ENCODE measurements around the gene MBD3L2B.
"Not testable (repeated sequence)": the region's sequence is repeated elsewhere in the genome, so short reads cannot be mapped to it uniquely, and the experiment has no call there.

DNA sequence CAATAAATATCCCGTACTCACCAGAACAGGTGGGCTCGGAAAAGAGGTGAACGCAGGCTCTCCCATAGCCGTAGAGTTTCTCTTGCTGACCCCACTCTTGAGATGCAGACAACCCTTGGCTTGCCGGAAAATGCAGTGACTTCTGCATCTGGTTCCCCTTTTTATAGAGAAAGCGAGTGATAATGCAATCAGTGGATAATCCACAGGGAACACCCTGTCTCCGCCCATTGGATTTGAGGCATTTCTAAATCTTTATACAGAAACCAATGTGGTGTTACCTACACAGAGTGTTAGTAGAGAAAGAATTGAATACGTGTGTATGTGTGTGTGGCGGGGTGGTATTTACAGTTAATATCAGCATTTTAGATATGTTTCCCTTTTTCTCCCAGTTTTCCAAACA lies 18.8 kb upstream of the MBD3L2B start, which contains the start of gene MBD3L4:
- TF ChIP-seq, protein P1, sequence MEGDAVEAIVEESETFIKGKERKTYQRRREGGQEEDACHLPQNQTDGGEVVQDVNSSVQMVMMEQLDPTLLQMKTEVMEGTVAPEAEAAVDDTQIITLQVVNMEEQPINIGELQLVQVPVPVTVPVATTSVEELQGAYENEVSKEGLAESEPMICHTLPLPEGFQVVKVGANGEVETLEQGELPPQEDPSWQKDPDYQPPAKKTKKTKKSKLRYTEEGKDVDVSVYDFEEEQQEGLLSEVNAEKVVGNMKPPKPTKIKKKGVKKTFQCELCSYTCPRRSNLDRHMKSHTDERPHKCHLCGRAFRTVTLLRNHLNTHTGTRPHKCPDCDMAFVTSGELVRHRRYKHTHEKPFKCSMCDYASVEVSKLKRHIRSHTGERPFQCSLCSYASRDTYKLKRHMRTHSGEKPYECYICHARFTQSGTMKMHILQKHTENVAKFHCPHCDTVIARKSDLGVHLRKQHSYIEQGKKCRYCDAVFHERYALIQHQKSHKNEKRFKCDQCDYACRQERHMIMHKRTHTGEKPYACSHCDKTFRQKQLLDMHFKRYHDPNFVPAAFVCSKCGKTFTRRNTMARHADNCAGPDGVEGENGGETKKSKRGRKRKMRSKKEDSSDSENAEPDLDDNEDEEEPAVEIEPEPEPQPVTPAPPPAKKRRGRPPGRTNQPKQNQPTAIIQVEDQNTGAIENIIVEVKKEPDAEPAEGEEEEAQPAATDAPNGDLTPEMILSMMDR (IDR thresholded peaks at IDR 0.05) = not testable (repeated sequence)
- TF ChIP-seq ZFX (IDR thresholded peaks at IDR 0.05; ENCODE audit: borderline replicate concordance) = not testable (repeated sequence)

Data from 22Rv1 (cell line).